NCI-H82 treated with DMSO at 0.1 percent for 48 hours (cell line): ENCODE data around the gene NRDE2.
A peak's percentile ranks its signal among the peaks of the same experiment; 100 is the strongest.
"Not testable (repeated sequence)": the region's sequence is repeated elsewhere in the genome, so short reads cannot be mapped to it uniquely, and the experiment has no call there.

Experiments used
- DNase-seq: peaks from one replicate; lab custom pipeline; 2025; ENCODE audit not compliant: unreplicated experiment; lab: John Stamatoyannopoulos, UW

NRDE2 gene

DNA sequence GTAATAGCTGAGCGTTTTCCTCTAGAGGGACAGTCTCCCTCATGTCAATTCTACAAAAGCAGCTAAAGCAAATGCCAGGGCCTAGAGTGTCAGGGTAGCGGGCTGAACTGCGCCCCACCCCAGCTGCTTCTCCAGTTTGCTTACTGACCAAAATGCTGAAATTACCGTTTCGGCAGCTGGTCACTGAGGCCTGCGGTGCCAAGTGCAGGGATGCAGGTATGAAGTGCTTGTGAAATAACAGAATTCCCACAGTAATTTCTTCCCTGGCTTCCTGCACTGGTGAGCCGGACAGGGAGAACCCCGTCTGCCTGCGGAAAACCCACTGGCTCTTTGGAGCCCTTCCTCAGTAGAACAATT is 56.3 kb downstream of the NRDE2 start:
- DNase-seq: no peak

DNA sequence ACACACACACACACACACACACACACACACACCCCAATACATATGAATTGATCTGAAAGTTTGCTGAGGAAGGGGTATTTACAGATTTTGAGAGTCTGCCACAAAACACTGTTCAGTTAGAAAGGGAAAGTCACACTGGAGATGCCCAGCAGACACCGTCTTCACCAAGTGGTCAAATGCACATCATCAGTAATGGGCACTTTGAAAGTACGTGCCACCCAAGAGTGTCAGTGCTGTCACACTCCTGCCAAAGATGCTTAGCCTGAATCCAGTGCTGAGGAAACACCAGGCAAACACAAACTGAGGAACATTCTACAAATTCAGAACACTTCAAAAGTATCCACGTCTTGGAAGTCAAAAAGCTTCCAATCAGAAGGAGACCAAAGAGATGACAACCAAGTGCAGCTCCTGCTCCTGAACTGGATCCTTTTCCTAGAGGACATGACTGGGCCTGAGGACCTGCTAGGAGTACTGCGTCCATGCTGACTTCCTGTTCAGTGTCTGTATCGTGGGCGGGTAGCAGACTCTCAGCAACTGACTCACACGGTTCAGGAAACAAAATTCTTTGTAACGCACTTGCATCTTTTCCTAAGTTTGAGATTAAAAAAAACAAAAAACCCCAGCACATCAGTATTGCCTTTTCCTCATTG is 56.8 kb downstream of the NRDE2 start:
- no peak for DNase-seq

DNA sequence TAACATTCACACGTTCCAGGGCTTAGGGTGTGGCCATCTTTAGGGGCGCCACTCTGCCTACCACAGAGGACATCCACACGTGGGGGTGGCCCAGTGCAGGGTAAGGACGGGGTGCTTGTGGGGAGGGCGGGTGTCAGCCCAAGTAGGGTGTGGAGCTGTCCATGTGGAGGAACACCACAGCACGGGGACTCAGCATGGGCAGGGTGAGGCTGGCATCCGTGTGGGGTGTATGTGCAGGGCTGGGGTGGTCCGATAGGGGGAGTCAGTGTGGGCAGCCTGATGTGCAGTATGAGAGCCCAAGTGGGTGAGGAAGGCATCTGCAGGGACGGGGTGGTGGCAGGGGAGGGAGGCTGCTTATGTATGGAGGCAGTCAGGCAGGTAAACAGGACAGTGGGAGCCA is 57.7 kb downstream of the NRDE2 start:
- DNase-seq: no peak

DNA sequence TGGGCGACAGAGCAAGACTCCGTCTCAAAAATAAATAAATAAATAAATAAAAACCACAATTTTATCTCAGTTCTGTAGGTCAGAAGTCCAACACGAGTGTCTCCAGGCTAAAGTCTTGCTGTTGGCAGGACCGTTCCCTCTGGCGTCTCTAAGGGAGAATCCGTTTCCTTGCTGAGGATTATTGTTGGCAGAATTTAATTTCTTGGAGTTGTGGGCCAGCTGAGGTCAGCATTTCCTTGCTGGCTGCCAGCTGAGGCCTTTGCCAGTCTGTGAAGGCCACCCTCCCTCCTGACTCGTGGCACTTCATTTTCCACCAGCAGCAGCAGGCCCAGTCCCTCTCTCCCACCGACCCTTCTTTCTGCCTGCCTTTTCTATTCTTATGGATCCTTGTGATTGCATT is 58.2 kb downstream of the NRDE2 start:
- no peak for DNase-seq

DNA sequence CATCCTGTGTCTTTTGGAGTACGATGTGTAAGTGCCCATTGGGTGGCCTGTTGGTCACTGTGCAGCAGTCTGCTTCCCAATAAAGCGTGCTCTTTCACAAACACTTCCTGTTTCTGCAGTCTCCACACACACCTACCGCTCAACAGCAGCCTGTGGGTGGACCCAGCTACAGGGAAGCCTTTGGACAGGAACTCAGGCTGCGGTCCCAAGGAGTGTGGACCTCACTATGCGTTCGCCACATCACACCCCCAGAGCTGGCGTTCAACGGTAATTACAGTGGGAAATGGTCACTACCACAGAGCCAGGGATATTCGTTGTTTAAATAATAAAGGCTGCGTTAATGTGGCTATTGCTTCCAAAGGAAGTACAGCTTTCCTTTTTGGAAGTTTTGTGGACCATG is 59.2 kb downstream of the NRDE2 start:
- DNase-seq: no peak

DNA sequence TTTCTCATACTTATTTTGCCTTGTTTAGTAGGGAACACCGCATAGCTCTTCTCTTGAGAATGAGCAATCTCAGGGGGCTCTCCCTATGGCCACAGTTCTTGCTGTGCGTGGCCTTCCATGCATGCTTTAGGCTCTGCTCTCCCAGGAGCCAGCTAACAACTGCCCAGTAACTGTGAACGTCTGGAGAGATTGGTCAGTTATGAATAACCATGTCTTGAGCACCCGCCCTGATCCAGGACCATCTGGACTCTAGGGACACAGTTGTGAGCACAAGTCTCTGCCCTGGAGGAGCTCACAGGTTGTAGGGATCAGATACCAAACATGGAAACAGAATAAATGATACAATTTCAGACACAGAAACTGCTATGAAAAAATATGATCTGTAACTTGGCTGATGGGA is 63.3 kb downstream of the NRDE2 start:
- no peak for DNase-seq

DNA sequence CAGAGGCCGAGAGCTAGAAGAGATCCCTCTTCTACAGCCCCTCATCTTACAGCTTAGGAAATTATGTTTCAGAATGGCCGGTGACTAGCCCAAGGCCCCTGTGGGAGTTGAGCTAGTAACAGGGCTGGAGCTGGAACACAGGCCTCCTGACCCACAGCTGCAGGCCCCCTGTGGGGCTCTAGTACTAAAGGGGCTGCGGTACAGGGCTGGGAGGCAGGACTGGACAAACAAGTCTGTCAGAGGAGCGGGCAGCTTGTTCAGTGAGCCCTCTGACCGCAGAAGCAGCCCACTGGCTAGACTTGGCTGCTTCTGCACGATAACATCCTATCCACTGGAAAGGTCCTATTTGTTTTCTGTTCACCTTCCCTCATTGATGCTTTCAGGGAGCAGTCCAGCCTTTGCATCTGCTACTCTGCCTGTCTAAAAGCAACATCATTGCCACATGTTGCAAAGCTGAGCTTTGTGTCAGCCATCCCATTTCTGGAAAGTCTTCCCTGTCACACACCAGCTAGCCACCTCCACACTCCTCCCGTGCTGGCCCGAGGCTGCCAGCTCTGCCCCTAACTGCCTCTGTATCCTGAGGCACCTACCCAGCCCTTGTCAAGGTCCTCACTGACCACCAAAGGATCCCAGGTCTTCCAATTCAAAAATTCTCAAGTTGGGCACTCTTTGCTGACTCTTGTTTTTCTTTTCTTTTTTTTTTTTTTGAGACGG is 65.1 kb downstream of the NRDE2 start:
- DNase-seq: no peak

DNA sequence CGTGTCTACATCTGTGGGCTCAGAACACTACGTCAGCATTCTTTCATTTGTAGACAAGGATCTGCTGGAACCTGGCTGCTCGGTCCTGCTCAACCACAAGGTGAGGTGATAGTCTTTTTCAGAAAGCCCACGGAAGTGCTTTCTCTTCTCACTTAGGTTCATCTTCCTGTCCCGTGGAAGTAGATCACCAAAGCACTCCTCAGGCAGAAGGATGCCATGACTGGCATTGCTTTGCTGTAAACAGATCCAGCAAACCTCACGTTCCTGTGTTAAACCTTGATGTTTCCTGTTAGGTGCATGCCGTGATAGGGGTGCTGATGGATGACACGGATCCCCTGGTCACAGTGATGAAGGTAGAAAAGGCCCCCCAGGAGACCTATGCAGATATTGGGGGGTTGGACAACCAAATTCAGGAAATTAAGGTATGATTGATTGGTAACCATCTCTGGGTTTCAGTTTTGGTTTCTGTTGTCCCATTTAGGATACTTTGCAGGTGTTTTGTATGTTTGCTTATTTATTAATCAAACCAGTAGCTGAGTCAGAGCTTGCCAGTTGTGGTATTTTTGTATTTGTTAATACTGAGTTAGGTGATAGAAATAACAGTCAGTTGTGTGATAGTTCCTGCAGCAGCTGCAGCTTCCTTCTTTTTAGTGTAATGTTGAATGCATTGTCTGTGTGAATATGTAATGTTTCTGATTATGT is 67.8 kb downstream of the NRDE2 start:
- DNase-seq: no peak

DNA sequence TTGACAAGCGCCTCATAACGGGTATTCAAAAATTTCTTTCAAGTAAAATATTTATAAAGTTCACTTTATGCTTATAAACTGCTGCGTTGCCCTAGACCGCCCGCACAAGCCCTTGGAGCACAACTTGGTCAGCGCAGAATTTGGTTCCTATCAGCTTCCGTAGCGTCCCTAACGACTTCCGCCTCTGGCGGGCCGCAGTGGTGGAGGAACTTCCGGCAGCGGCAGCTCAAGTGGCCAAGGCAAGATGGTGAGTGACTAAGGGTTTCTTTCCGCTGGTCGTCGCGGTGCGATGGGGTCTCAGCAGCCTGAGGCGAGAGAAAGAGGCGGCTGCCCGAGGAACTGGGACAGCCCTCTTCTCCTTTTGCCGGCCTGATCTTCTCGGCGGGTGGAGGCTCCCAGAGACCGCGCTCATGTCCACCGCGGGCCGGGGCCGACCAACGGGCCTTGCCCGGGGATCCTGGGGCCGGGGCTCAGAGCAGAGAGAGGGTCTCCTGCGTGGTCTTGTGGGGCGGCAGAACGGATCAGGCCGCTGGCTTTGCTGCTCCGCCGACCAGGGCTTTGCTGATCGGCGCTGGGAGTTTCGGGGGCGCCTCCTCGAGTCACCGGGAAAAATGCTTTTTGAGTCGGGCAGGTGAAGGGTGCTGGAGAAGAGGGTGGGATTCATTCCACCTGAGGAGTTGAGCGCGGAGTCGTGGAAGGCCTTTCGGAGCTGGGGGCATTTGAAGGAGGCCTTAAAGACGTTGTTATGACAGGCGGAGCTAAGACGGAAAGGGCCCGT is 75.2 kb downstream of the NRDE2 start, which contains the start of gene PSMC1:
PSMC1 (plus strand) TSS at position 200 of the 778 bp plus-strand sequence; CDS start at position 245, 45 bp downstream.
- DNase-seq: peak; percentile 62

DNA sequence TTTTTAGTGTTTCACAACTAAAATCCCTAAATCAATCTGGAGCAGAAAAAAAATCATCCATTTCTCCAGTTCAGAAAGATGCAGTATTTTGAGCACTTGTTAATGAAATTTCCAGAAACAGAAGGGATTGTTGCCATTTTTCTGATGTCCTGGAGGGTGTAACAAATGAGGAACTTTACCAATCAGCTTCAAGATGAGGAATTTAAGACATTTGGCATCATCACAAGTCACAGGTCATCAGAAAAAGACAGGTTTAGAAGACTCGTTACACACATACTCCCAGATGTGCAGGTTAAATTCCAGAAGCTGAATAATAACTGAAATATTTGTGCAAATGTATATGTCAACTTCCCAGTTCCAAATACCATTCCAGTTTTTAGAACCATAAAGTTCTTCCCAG is 75.9 kb downstream of the NRDE2 start:
- DNase-seq: no peak

DNA sequence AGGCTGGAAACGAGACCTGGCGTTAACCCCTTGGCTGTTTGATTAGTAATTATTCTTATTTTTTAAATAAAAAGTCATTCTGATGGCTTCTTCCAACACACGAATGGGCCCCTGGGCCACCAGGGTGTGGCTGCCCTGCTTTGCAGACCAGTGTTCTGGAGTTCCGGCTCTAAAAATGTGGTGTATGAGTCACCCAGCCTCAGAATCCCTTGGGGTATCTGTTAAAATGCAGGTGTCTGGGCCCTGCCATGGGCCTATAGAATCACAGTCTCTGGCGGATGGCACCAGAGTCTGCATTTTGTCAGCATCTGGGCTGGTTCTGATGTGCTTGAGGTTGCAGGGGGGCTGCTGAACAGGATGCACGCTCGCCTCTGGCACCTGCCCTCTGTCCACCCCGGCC is 77.9 kb downstream of the NRDE2 start:
- no peak for DNase-seq

DNA sequence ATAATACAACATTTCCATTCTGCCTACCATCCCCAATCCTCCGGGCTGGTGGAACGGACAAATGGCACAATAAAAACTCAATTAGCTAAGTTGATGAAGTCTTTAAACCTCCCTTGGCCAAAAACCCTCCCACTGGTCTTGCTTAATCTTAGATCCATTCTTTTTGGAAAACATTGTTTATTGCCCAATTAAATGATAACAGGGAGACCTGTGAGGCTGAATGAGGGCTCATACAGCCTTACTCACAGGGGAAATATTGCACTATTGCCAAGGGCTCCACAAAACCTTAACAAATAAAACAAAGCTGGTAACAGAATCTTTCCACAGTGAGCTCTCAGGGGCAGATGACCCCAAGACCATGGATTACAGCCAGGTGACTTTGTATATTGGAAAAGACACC is 83.1 kb downstream of the NRDE2 start:
- DNase-seq: no peak

DNA sequence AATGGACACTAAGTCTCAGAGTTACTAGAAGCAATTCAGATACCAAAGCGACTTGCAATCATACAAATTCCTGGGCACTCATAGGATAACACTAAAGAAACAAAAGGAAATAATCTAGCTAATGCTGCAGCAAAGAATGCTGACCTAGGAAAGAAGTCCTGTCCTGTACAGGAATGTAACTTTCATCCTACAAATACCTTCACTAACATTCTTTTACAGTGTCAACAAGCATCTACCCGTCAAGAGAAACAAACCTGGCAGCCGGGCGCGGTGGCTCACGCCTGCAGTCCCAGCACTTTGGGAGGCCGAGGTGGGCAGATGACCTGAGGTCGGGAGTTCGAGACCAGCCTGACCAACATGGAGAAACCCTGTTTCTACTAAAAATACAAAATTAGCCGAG is 84.3 kb downstream of the NRDE2 start:
- DNase-seq: not testable (repeated sequence)

DNA sequence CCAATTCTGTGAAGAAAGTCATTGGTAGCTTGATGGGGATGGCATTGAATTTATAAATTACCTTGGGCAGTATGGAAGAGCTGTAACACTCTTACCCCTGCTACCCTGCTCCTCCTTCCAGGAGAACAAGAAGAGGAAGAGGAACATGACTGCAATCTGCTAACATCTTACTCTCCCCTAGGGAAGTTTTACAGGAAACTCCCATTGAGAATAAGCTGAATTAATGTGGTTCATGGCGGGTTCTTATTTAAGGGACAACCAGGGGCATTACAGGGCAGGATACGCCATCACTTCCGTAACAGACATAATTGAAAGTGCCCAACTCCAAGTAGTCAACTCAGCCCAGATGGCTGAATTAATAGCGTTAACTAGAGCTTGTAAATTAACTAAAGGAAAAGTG is 84.8 kb downstream of the NRDE2 start:
- no peak for DNase-seq

DNA sequence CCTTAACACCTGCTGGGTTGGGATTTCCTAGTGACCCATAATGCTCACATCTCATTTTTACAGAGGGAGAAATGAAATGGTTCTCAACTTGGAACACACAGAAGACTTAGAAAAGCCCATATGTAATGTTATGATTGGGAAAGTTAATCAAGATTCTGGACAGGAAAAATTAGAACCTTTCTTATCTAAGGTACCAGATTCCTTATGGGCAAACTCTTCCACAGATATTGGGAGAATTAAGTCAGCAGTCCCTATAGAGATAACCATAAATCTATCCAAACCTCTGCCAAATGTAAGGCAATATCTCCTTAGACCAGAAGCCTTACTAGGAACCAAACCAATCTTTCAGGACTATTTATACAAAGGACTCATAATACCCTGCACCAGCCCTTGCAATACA is 89.3 kb downstream of the NRDE2 start:
- no peak for DNase-seq

DNA sequence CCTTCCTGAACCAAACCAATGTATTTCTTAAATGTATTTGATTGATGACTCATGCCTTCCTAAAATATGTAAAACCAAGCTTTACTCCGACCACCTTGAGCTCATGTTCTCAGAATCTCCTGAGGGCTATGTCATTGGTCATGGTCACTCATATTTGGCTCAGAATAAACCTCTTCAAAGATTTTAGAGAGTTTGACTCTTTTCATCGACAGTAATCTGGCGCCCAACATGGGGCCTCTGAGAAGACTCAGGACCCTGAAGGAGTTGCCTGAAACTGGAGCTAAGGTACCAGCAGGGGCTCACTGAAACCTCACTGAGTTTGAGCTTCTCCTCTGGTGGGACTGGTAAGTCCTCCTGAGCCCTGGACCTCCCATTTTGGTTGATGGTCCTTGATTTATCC is 92.6 kb downstream of the NRDE2 start:
- no peak for DNase-seq

DNA sequence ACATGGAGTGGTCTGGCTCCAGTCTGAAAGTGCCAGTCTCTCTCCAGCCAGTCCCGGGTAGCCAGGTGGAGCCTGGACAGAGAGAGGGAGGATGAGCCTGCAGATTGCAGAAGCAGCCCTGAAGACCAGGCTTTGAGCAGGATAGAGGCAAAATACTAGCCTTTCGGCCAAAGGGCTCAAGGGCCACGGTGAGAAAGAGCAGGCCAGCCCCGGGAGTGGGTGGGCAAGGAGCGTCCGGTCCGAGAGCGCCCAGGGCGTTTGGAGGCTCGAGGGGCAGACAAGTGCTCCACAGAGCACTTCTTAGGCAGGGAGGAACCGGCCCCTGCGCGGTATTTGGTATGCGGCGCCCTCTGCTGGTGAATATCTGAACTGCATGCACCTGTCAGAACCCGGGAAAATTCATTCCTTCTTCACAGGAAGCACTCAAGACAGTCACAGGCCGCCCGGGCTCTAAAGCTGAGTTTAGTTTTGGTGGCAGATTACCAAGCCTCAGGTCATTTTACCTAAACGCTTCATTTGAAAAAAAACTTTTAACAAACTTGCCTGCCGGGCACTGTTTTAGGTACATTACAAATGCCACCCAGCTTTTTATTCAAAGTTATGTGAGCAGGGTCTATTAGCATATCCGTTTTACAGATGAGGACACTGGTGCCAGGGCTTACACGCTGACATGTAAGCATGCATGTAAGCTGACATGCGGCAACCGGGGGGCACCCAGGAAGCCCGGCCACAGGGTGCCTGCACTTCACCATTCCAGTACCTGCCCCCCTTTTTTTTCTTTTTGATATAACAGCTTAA is 96.4 kb downstream of the NRDE2 start:
- DNase-seq: peak; percentile 34

DNA sequence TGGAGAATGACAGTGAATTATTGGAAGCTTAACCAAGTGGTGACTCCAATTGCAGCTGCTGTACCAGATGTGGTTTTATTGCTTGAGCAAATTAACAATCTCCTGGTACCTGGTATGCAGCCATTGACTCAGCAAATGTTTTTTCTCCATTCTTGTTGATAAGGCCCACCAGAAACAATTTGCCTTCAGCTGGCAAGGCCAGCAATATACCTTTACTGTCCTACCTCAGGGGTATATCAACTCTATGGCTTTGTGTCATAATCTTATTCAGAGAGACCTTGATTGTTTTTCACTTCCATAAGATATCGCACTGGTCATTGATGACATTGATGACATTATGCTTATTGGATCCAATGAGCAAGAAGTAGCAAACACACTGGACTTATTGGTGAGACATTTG is 101.8 kb downstream of the NRDE2 start:
- DNase-seq: not testable (repeated sequence)

DNA sequence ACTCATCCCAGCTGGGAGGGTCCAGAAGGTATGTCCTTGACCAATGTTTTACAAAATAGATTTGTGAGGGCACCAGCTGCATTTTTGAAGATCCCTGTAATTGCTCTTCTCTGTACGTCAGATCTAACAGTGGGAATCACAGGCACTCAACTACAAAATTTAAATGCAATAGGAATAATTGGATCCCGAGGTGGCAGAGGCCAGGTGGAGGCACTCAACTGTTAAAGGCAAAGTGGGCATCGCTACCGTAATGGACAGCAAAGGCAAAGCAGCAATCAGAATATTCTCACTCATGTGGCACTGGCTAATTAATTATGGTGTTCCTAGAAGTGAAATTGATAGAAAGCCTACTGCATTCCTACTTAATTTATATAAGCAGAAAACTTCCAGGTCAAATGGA is 103.3 kb downstream of the NRDE2 start:
- DNase-seq: no peak
